ENCODE results near the gene TTC23L.

- TF ChIP-seq CTCF (conservative IDR thresholded peaks at IDR 0.05 in 1 of 2, IDR thresholded peaks at IDR 0.05 in 1 of 2; ENCODE audit: low read depth in 1 of 2, low read length in 2 of 2) (no peak), EZH2 (IDR thresholded peaks at IDR 0.05; ENCODE audit: low read length, missing control alignments) (no peak)
Observed at GRCh38 chr5:34854459-34855174, 15.7 kb downstream of the TTC23L start.
